PC-3 (cell line): ENCODE results near the gene NRIP2. TPM values are rescaled to one million over a fixed set of nuclear protein-coding genes. Genes with fewer than 3 reads are reported as not detected.

Experiments used
- ATAC-seq: fragments of 200-7000 bp; cut with Tn5 transposase; 2 replicates; pipeline ENCODE4 v1.9.1; 2020; ENCODE audit warnings: mild to moderate bottlenecking, moderate library complexity
- BruUV-seq: library from RNA; stranded (reverse); fragments of 400-500 nt; replicated peaks from 2 replicates; lab custom pipeline; 2021; lab: Mats Ljungman, UMichigan
- CTCF ChIA-PET: fragments of 300-600 bp; sonication (Branson Sonifier 250); formaldehyde crosslinking; loops from one replicate; lab custom pipeline; 2022; ENCODE audit warnings: antibody characterized with exemption; lab: Charles Lee
- POLR2A ChIA-PET: fragments of 300-600 bp; sonication (Branson Sonifier 250); formaldehyde crosslinking; loops from one replicate; lab custom pipeline; 2022; ENCODE audit warnings: antibody characterized with exemption; ENCODE audit not compliant: unreplicated experiment; lab: Charles Lee
- DNase-seq: peaks from one replicate; pipeline ENCODE4 v3.0.0-alpha.2; 2015
- H2AFZ ChIP-seq: fragments of 300-600 bp; sonication (generic); 2 replicates; pipeline ENCODE4 v1.6.0; 2016; ENCODE audit warnings: antibody characterized with exemption, low read length
- H3F3A ChIP-seq: fragments of 300-600 bp; sonication (generic); one replicate; pipeline ENCODE4 v1.6.0; 2017; ENCODE audit warnings: antibody characterized with exemption, low read length, control low read depth, mild to moderate bottlenecking; ENCODE audit not compliant: unreplicated experiment
- H3K27ac ChIP-seq: fragments of 300-600 bp; sonication (generic); 2 replicates; pipeline ENCODE4 v1.5.1; 2016; ENCODE audit warnings: mild to moderate bottlenecking, low read length
- H3K27me3 ChIP-seq: fragments of 300-600 bp; sonication (generic); 2 replicates; pipeline ENCODE4 v1.6.1; 2016; ENCODE audit warnings: low read length, mixed read lengths
- H3K36me3 ChIP-seq: fragments of 300-600 bp; sonication (generic); 2 replicates; pipeline ENCODE4 v1.6.1; 2016; ENCODE audit warnings: low read depth, mixed run types, low read length, mixed read lengths
- H3K4me1 ChIP-seq: fragments of 300-600 bp; sonication (generic); 2 replicates; pipeline ENCODE4 v1.5.1; 2016; ENCODE audit warnings: low read length; ENCODE audit not compliant: insufficient read depth
- H3K4me2 ChIP-seq: fragments of 300-600 bp; sonication (generic); 2 replicates; pipeline ENCODE4 v1.6.0; 2016; ENCODE audit warnings: low read length
- H3K4me3 ChIP-seq: fragments of 300-600 bp; sonication (generic); 2 replicates; pipeline ENCODE4 v1.5.1; 2016; ENCODE audit warnings: mild to moderate bottlenecking, low read length, mixed read lengths
- H3K79me2 ChIP-seq: fragments of 300-600 bp; sonication (generic); 2 replicates; pipeline ENCODE4 v1.6.1; 2017; ENCODE audit warnings: low read length, mixed read lengths
- H3K9ac ChIP-seq: fragments of 300-600 bp; sonication (generic); 2 replicates; pipeline ENCODE4 v1.6.0; 2016; ENCODE audit warnings: mild to moderate bottlenecking, low read length
- H3K9me2 ChIP-seq: fragments of 300-600 bp; sonication (generic); replicated peaks from 2 replicates; pipeline ENCODE4 v1.6.1; 2016; ENCODE audit warnings: mixed run types, low read length, mixed read lengths
- H3K9me3 ChIP-seq: fragments of 300-600 bp; sonication (generic); 2 replicates; pipeline ENCODE4 v1.6.1; 2016; ENCODE audit warnings: low read length, mixed read lengths
- H4K20me1 ChIP-seq: fragments of 300-600 bp; sonication (generic); 2 replicates; pipeline ENCODE4 v1.6.1; 2016; ENCODE audit warnings: low read length, mixed read lengths
- CTCF ChIP-seq: fragments of 300-600 bp; sonication (generic); conservative IDR thresholded peaks from 2 replicates; pipeline ENCODE4 v1.5.1; 2017; ENCODE audit warnings: antibody characterized with exemption, low read depth, mild to moderate bottlenecking, low read length
- EZH2 ChIP-seq: fragments of 300-600 bp; sonication (generic); IDR thresholded peaks from one replicate; pipeline ENCODE4 v1.6.1; 2017; ENCODE audit warnings: antibody characterized with exemption, mild to moderate bottlenecking, low read length; ENCODE audit not compliant: unreplicated experiment
- EZH2phosphoT487 ChIP-seq: fragments of 300-600 bp; sonication (generic); IDR thresholded peaks from 2 replicates; pipeline ENCODE4 v1.6.1; 2018; ENCODE audit warnings: mild to moderate bottlenecking, antibody characterized with exemption, low read length, borderline replicate concordance
- intact Hi-C: fragments of 100-400 bp; cut with micrococcal nuclease; formaldehyde crosslinking; loops from 2 replicates; pipeline ENCODE4 v1.9.0; 2023
- total RNA-seq: library from RNA; depleted of rRNA; stranded (reverse); fragments of >200 nt; gene quantifications from 2 replicates; pipeline ENCODE4 v1.2.3, GENCODE V29; 2014

Gene NRIP2
- total RNA-seq, 1 experiment from 2014 or later: not detected

GRCh38 chr12:2877953-2878732 lies 43.3 kb upstream of the NRIP2 start:
- Histone ChIP-seq H3F3A (no peaks in the 10 kb centered on the region), H3K4me2 (peak overlapping the region; percentile 100), H4K20me1 (no peaks in the 10 kb centered on the region), H2AFZ (no peak overlapping the region; the same call in 1 of the 2 replicates), H3K27me3 (no peaks in the 10 kb centered on the region), H3K36me3 (peaks cover 9% of the 10 kb centered on the region), H3K27ac (peak overlapping the region; percentile 70), H3K9ac (peak overlapping the region; percentile 96), H3K79me2 (peaks cover 93% of the 10 kb centered on the region), H3K4me3 (peak overlapping the region; percentile 72), H3K4me1 (peaks cover 13% of the 10 kb centered on the region), H3K9me3 (no peaks in the 10 kb centered on the region), H3K9me2 (no peaks in the 10 kb centered on the region)
- intact Hi-C loops: loop anchor here (2.0 to 5.0 kb wide), 2 partner anchors 13 to 66 kb away; partner anchors contain the start of genes ITFG2 and TULP3
- TF ChIP-seq CTCF (no peak; the same call in 1 of the 2 replicates), EZH2 (no peak), EZH2phosphoT487 (no peak)
- no peak for DNase-seq
- no TSS peak for BruUV-seq
- POLR2A ChIA-PET: interaction anchor here (0.6 kb wide), 1 partner anchor 109 kb away, joined by 4 read pairs; no protein-coding TSS in a partner anchor
- CTCF ChIA-PET: no interaction called here
- no peak for ATAC-seq

- CTCF ChIA-PET: no interaction called here
- H3K4me3 ChIP-seq: peak within 1 kb of the TSS; percentile 72
- H3K4me2 ChIP-seq: peak within 1 kb of the TSS; percentile 100
- TSS peak; percentile 73 for BruUV-seq
- no peak for TF ChIP-seq CTCF
- no peak for TF ChIP-seq EZH2phosphoT487
- no peak for TF ChIP-seq EZH2
- peaks cover 13% of the 10 kb centered on the region for H3K4me1 ChIP-seq
- H3K9ac ChIP-seq: peak within 1 kb of the TSS; percentile 96
- H3F3A ChIP-seq: no peaks in the 10 kb centered on the region
- H3K27ac ChIP-seq: peak within 1 kb of the TSS; percentile 70
- no peaks in the 10 kb centered on the region for H4K20me1 ChIP-seq
- ATAC-seq (peak; percentile 84), DNase-seq (peak; percentile 85)
- no peaks in the 10 kb centered on the region for H3K9me3 ChIP-seq
- peaks cover 14% of the 10 kb centered on the region for H3K36me3 ChIP-seq
- POLR2A ChIA-PET: interaction anchor here (0.6 kb wide), 1 partner anchor 45 kb away, joined by 3 read pairs; no protein-coding TSS in a partner anchor
- H3K27me3 ChIP-seq: no peaks in the 10 kb centered on the region
- H3K9me2 ChIP-seq: no peaks in the 10 kb centered on the region
- peak within 1 kb of the TSS; percentile 85 for H2AFZ ChIP-seq
- intact Hi-C loops: loop anchor here (2.0 to 5.0 kb wide), 2 partner anchors 14 to 65 kb away; partner anchors contain the start of genes ITFG2 and TULP3
- H3K79me2 ChIP-seq: peaks cover 92% of the 10 kb centered on the region
These were observed 42.5 kb upstream of the NRIP2 start, which contains the start of the genes FOXM1 and RHNO1 for GRCh38 chr12:2877047-2877952. FOXM1 (minus strand) TSS chr12:2877174; CDS start chr12:2874478, 2,696 bp downstream. RHNO1 (plus strand) TSS chr12:2877223; CDS start chr12:2885367, 8,144 bp downstream.
